ENCODE results near the gene ZSCAN5B. TPM values are rescaled to one million over a fixed set of nuclear protein-coding genes. Genes with fewer than 3 reads are reported as not detected.
"Not testable (repeated sequence)": the region's sequence is repeated elsewhere in the genome, so short reads cannot be mapped to it uniquely, and the experiment has no call there.

ZSCAN5B gene
- total and polyA plus RNA-seq, 3 experiments from 2014 or later, result not detected

- Mint-ChIP-seq H3K36me3 (peaks cover 8 to 64% (median 13%) of the 10 kb centered on the region in 3 donors), H3K27me3 (peaks cover 0 to 2% of the 10 kb centered on the region in 2 donors), H3K9me3 (no peaks in the 10 kb centered on the region), H3K4me1 (peaks cover 0 to 8% (median 2%) of the 10 kb centered on the region in 3 donors), H3K4me3 (no peak overlapping the region), H3K27ac (no peak overlapping the region)
- Histone ChIP-seq H3K27ac (ENCODE audit: low read depth, low read length) (no peak overlapping the region), H3K36me3 (ENCODE audit: insufficient read depth, low read length) (peaks cover 6% of the 10 kb centered on the region), H3K27me3 (ENCODE audit: insufficient read depth, low read length, poor library complexity, severe bottlenecking) (no peaks in the 10 kb centered on the region), H3K4me3 (ENCODE audit: low read length) (no peak overlapping the region), H3K9me3 (ENCODE audit: low read length) (no peaks in the 10 kb centered on the region), H3K4me1 (ENCODE audit: insufficient read depth, low read length) (no peaks in the 10 kb centered on the region)
- POLR2A ChIA-PET, result no interaction called here
- DNase-seq, result no peak
- CTCF ChIA-PET, result no interaction called here
Observed at GRCh38 chr19:56158170-56158757, 39.3 kb downstream of the ZSCAN5B start.

DNA sequence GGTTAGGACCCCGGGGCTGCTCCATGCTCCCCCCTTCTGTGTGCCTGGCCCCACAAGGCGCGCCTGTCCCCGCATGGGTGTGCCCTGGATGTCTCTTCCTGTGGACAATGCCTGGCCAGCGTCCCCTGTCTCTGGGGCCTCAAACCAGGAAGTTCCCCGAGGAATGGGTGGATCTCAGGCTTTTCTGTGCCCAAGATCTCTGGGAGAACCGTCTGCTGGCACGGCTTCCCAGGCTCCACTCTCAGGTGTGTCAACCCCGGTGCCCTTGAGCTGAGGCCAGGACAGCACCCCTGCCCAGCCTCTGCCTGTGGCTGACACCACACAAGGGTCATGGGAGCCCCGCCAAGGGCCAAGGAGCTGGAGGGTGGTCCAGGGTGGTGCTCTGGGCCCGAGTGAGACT is 40.8 kb downstream of the ZSCAN5B start:
- no peaks in the 10 kb centered on the region for H3K9me3 Mint-ChIP-seq
- Histone ChIP-seq H3K27ac (ENCODE audit: low read depth, low read length) (no peak overlapping the region), H3K36me3 (ENCODE audit: insufficient read depth, low read length) (peaks cover 6% of the 10 kb centered on the region), H3K4me3 (ENCODE audit: low read length) (no peak overlapping the region), H3K27me3 (ENCODE audit: insufficient read depth, low read length, poor library complexity, severe bottlenecking) (no peaks in the 10 kb centered on the region), H3K9me3 (ENCODE audit: low read length) (no peaks in the 10 kb centered on the region), H3K4me1 (ENCODE audit: insufficient read depth, low read length) (no peaks in the 10 kb centered on the region)
- POLR2A ChIA-PET, result no interaction called here
- CTCF ChIA-PET, result no interaction called here
- peaks cover 0 to 2% of the 10 kb centered on the region in 2 donors for H3K27me3 Mint-ChIP-seq
- no peak for DNase-seq
- peaks cover 4 to 14% (median 4%) of the 10 kb centered on the region in 3 donors for H3K4me1 Mint-ChIP-seq
- peaks cover 8 to 70% (median 18%) of the 10 kb centered on the region in 3 donors for H3K36me3 Mint-ChIP-seq
- no peak overlapping the region for H3K4me3 Mint-ChIP-seq
- no peak overlapping the region for H3K27ac Mint-ChIP-seq

DNA sequence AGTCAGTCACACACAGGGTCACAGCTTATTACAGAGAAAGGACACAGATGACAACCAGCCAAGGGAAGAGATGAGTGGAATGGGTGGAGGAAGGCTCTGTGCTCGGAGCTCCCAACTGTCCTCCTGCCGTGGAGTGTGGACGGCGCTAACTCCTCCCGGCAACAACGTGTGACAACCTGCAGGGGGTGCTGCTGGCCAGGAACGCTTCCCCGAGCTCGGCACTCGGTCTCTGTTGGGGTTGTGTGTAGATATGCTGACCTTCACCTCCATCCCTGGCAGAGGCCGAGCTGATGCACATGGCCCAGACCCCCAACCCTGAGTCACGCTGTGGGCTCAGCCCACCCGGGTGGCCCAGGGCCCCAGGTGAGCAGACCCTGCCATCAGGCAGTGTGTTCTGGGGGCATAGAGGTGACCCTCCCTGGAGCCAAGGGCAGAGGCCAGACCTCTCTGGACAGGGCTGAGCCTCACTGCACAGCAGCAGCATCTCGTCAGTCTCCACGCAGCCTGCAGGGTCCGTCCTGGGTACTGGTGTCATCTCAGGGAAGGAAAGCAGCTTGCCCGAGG is 42.4 kb downstream of the ZSCAN5B start:
- no peak overlapping the region for H3K27ac ChIP-seq (ENCODE audit: low read depth, low read length)
- no peaks in the 10 kb centered on the region for H3K9me3 ChIP-seq (ENCODE audit: low read length)
- Mint-ChIP-seq H3K36me3 (peaks cover 11 to 62% (median 20%) of the 10 kb centered on the region in 3 donors), H3K9me3 (no peaks in the 10 kb centered on the region), H3K27ac (peak overlapping the region in 1 of 8 donors; percentile 23), H3K4me3 (no peak overlapping the region), H3K4me1 (peaks cover 6 to 17% (median 7%) of the 10 kb centered on the region in 3 donors), H3K27me3 (no peaks in the 10 kb centered on the region)
- DNase-seq, result no peak
- no peaks in the 10 kb centered on the region for H3K27me3 ChIP-seq (ENCODE audit: insufficient read depth, low read length, poor library complexity, severe bottlenecking)
- no peak overlapping the region for H3K4me3 ChIP-seq (ENCODE audit: low read length)
- H3K4me1 ChIP-seq (ENCODE audit: insufficient read depth, low read length), result no peaks in the 10 kb centered on the region
- peaks cover 6% of the 10 kb centered on the region for H3K36me3 ChIP-seq (ENCODE audit: insufficient read depth, low read length)
- ChIA-PET POLR2A (no interaction called here), CTCF (interaction anchor here (1.4 kb wide), 1 partner anchor 17 kb away, joined by 3 read pairs; no protein-coding TSS in a partner anchor)

DNA sequence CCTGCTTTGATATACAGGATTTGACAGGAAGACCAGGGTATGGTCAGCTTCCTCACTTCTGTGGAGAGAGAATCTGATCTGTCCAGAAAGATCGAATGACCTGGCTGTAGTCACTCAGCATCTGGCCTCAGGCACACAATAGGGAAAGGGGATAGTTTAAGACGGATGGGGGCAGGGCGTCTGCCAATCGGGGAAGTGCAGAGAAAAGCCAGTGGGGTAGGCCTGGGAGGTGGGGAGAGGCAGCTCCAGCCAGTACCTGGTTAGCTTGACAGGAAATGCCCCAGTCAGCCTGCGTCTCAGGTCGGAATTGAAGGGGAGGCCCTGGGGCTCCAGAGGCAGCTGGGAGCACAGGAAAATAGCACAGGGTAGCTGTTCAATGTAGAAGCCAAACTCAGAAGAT is 44.1 kb downstream of the ZSCAN5B start:
- Mint-ChIP-seq H3K27me3 (no peaks in the 10 kb centered on the region), H3K4me3 (no peak overlapping the region), H3K27ac (peak overlapping the region in 4 of 8 donors; percentile 1 to 66 (median 33)), H3K4me1 (peaks cover 8 to 22% (median 11%) of the 10 kb centered on the region in 3 donors), H3K36me3 (peaks cover 11 to 62% (median 20%) of the 10 kb centered on the region in 3 donors), H3K9me3 (no peaks in the 10 kb centered on the region)
- Histone ChIP-seq H3K36me3 (ENCODE audit: insufficient read depth, low read length) (no peaks in the 10 kb centered on the region), H3K9me3 (ENCODE audit: low read length) (no peaks in the 10 kb centered on the region), H3K4me3 (ENCODE audit: low read length) (no peak overlapping the region), H3K27ac (ENCODE audit: low read depth, low read length) (no peak overlapping the region), H3K4me1 (ENCODE audit: insufficient read depth, low read length) (no peaks in the 10 kb centered on the region), H3K27me3 (ENCODE audit: insufficient read depth, low read length, poor library complexity, severe bottlenecking) (no peaks in the 10 kb centered on the region)
- CTCF ChIA-PET, result no interaction called here
- DNase-seq, result no peak
- POLR2A ChIA-PET, result no interaction called here

DNA sequence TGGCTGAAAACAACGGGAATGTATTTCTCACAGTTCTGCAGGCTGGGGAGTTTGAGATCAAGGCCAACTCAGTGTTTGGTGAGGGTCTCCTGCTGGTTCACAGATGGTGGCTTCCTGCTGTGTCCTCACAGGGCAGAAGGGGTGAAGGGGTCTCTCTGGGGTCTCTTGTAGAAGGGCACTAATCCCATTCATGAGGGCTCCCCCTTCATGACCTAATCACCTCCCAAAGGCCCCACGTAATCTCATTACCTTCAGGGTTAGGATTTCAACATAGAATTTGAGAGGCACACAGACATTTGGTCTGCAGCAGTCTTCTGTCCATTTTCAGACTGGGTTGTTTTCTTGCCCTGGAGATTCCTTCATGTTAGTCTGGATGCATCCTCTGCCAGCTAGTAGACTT is 44.9 kb downstream of the ZSCAN5B start:
- Histone ChIP-seq H3K9me3 (ENCODE audit: low read length) (no peaks in the 10 kb centered on the region), H3K4me3 (ENCODE audit: low read length) (no peak overlapping the region), H3K27me3 (ENCODE audit: insufficient read depth, low read length, poor library complexity, severe bottlenecking) (no peaks in the 10 kb centered on the region), H3K27ac (ENCODE audit: low read depth, low read length) (no peak overlapping the region), H3K36me3 (ENCODE audit: insufficient read depth, low read length) (no peaks in the 10 kb centered on the region), H3K4me1 (ENCODE audit: insufficient read depth, low read length) (no peaks in the 10 kb centered on the region)
- ChIA-PET POLR2A (no interaction called here), CTCF (no interaction called here)
- no peak for DNase-seq
- Mint-ChIP-seq H3K4me1 (peaks cover 9 to 22% (median 11%) of the 10 kb centered on the region in 3 donors), H3K36me3 (peaks cover 11 to 62% (median 22%) of the 10 kb centered on the region in 3 donors), H3K9me3 (no peaks in the 10 kb centered on the region), H3K27me3 (no peaks in the 10 kb centered on the region), H3K27ac (peak overlapping the region in 1 of 8 donors; percentile 91), H3K4me3 (no peak overlapping the region)

GRCh38 chr19:56150358-56150757 is 47.2 kb downstream of the ZSCAN5B start:
- Histone ChIP-seq H3K9me3 (ENCODE audit: low read length) (no peaks in the 10 kb centered on the region), H3K4me3 (ENCODE audit: low read length) (no peak overlapping the region), H3K4me1 (ENCODE audit: insufficient read depth, low read length) (no peaks in the 10 kb centered on the region), H3K27me3 (ENCODE audit: insufficient read depth, low read length, poor library complexity, severe bottlenecking) (no peaks in the 10 kb centered on the region), H3K36me3 (ENCODE audit: insufficient read depth, low read length) (no peaks in the 10 kb centered on the region), H3K27ac (ENCODE audit: low read depth, low read length) (no peak overlapping the region)
- POLR2A ChIA-PET, result no interaction called here
- H3K36me3 Mint-ChIP-seq, result peaks cover 11 to 52% (median 22%) of the 10 kb centered on the region in 3 donors
- no peak for DNase-seq
- peak overlapping the region in 1 of 8 donors; percentile 4 for H3K27ac Mint-ChIP-seq
- H3K27me3 Mint-ChIP-seq, result no peaks in the 10 kb centered on the region
- CTCF ChIA-PET, result no interaction called here
- H3K9me3 Mint-ChIP-seq, result no peaks in the 10 kb centered on the region
- H3K4me3 Mint-ChIP-seq, result no peak overlapping the region
- H3K4me1 Mint-ChIP-seq, result peaks cover 9 to 22% (median 11%) of the 10 kb centered on the region in 3 donors

DNA sequence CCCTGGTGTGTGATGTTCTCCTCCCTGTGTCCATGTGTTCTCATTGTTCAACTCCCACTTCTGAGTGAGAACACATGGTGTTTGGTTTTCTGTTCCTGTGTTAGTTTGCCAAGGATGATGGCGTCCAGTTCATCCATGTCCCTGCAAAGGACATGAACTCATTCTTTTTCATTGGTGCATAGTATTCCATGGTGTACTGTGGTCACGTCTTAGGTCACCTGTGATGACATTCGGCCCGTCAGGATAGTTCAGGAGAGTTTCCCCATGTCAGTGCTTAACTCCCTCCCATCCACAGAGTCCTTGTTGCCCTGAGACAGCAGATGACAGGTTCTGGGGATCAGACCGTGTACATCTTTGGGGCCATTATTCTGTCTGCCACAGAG is 47.9 kb downstream of the ZSCAN5B start:
- Histone ChIP-seq H3K27ac (ENCODE audit: low read depth, low read length) (no peak overlapping the region), H3K4me3 (ENCODE audit: low read length) (no peak overlapping the region), H3K4me1 (ENCODE audit: insufficient read depth, low read length) (no peaks in the 10 kb centered on the region), H3K27me3 (ENCODE audit: insufficient read depth, low read length, poor library complexity, severe bottlenecking) (no peaks in the 10 kb centered on the region), H3K36me3 (ENCODE audit: insufficient read depth, low read length) (no peaks in the 10 kb centered on the region), H3K9me3 (ENCODE audit: low read length) (no peaks in the 10 kb centered on the region)
- Mint-ChIP-seq H3K27me3 (no peaks in the 10 kb centered on the region), H3K27ac (no peak overlapping the region), H3K36me3 (peaks cover 11 to 47% (median 20%) of the 10 kb centered on the region in 3 donors), H3K4me3 (no peak overlapping the region), H3K9me3 (no peaks in the 10 kb centered on the region), H3K4me1 (peaks cover 9 to 22% (median 11%) of the 10 kb centered on the region in 3 donors)
- DNase-seq, result no peak
- CTCF ChIA-PET, result no interaction called here
- POLR2A ChIA-PET, result no interaction called here

- H3K36me3 ChIP-seq (ENCODE audit: insufficient read depth, low read length); H3K27me3 Mint-ChIP-seq; H3K4me1 ChIP-seq (ENCODE audit: insufficient read depth, low read length); POLR2A ChIA-PET; H3K27me3 ChIP-seq (ENCODE audit: insufficient read depth, low read length, poor library complexity, severe bottlenecking); CTCF ChIA-PET; H3K9me3 Mint-ChIP-seq; H3K4me3 Mint-ChIP-seq; H3K27ac Mint-ChIP-seq; H3K4me3 ChIP-seq (ENCODE audit: low read length); H3K9me3 ChIP-seq (ENCODE audit: low read length); H3K27ac ChIP-seq (ENCODE audit: low read depth, low read length); DNase-seq: not testable (repeated sequence)
- Mint-ChIP-seq H3K36me3 (peaks cover 11 to 47% (median 20%) of the 10 kb centered on the region in 3 donors), H3K4me1 (peaks cover 11 to 25% (median 16%) of the 10 kb centered on the region in 3 donors)
Observed at GRCh38 chr19:56148955-56149655, 48.5 kb downstream of the ZSCAN5B start.
